ENCODE measurements around the gene PLPPR3.

GRCh38 chr19:858868-859843 lies 37.4 kb upstream of the PLPPR3 start, which contains the start of gene CFD:
- TF ChIP-seq CTCF (IDR thresholded peaks at IDR 0.05; ENCODE audit: poor library complexity, severe bottlenecking) (no peak), POLR2AphosphoS5 (IDR thresholded peaks at IDR 0.05) (no peak)
